ENCODE data around the gene POU2F1.

DNA sequence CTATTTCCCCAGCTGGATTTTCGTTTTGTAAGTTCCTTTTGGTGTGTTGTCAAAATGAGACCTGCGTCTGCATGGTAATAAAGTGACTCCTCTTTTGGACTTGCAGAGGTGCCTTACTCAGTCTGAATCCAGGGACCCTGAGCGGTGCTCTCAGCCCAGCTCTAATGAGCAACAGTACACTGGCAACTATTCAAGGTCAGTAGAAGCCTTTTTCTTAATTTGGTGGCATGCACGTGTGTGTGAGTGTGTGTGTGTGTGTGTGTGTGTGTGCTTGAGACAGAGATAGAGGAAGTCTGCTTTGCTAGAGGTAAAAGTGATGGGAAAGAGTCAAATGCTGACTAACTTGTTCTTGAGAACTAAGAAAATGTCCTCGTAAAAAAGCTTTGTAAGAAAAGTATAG lies 192.2 kb downstream of the POU2F1 start:
- TF ChIP-seq, protein P1, sequence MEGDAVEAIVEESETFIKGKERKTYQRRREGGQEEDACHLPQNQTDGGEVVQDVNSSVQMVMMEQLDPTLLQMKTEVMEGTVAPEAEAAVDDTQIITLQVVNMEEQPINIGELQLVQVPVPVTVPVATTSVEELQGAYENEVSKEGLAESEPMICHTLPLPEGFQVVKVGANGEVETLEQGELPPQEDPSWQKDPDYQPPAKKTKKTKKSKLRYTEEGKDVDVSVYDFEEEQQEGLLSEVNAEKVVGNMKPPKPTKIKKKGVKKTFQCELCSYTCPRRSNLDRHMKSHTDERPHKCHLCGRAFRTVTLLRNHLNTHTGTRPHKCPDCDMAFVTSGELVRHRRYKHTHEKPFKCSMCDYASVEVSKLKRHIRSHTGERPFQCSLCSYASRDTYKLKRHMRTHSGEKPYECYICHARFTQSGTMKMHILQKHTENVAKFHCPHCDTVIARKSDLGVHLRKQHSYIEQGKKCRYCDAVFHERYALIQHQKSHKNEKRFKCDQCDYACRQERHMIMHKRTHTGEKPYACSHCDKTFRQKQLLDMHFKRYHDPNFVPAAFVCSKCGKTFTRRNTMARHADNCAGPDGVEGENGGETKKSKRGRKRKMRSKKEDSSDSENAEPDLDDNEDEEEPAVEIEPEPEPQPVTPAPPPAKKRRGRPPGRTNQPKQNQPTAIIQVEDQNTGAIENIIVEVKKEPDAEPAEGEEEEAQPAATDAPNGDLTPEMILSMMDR (IDR thresholded peaks at IDR 0.05; ENCODE audit: low read length) = no peak
- TF ChIP-seq EZH2phosphoT487 (IDR thresholded peaks at IDR 0.05; ENCODE audit: low read length) (no peak), EZH2 (optimal IDR thresholded peaks at IDR 0.05; ENCODE audit: low read depth, low read length) (no peak)
